CD14-positive monocyte (primary cell): ENCODE results near the gene SBF2. TPM values are rescaled to one million over a fixed set of nuclear protein-coding genes. Genes with fewer than 3 reads are reported as not detected.

Experiments
- DNase-seq, 3 donors: peaks; one replicate each; pipeline ENCODE4 v3.0.0-alpha.2; 2011 to 2022
- H2AFZ ChIP-seq: 2 replicates; pipeline ENCODE4 v1.6.0; 2012; ENCODE audit warnings: mild to moderate bottlenecking, low read depth, low read length, inconsistent platforms; ENCODE audit not compliant: insufficient read depth, poor library complexity, severe bottlenecking
- H3K27ac ChIP-seq, 2 donors: 1 replicate in 1 of 2; 2 replicates in 1 of 2; pipeline ENCODE4 v1.5.1; 2012 to 2013; ENCODE audit warnings: low read length in 2 of 2, control low read depth in 1 of 2, inconsistent platforms in 1 of 2, low read depth in 1 of 2, mild to moderate bottlenecking in 1 of 2
- H3K27me3 ChIP-seq, 2 donors: one replicate each; pipeline versions ENCODE4 v1.6.0 to v1.6.1; 2011 to 2013; ENCODE audit warnings: low read length in 2 of 2; ENCODE audit not compliant: control insufficient read depth in 2 of 2, insufficient read depth in 2 of 2
- H3K36me3 ChIP-seq, 2 donors: replicated peaks in 1 of 2; 1 replicate in 1 of 2; 2 replicates in 1 of 2; pipeline versions ENCODE4 v1.5.1 to v1.6.1; 2012 to 2013; ENCODE audit warnings: low read length in 2 of 2, control low read depth in 1 of 2, inconsistent platforms in 1 of 2, mild to moderate bottlenecking in 1 of 2; ENCODE audit not compliant: insufficient read depth in 2 of 2, control insufficient read depth in 1 of 2
- H3K4me1 ChIP-seq, 2 donors: 1 replicate in 1 of 2; 2 replicates in 1 of 2; pipeline versions ENCODE4 v1.5.1 to v1.6.1; 2012 to 2013; ENCODE audit warnings: low read length in 2 of 2, control low read depth in 1 of 2, inconsistent platforms in 1 of 2, mild to moderate bottlenecking in 1 of 2, moderate library complexity in 1 of 2; ENCODE audit not compliant: insufficient read depth in 2 of 2, control insufficient read depth in 1 of 2
- H3K4me2 ChIP-seq: replicated peaks from 2 replicates; pipeline ENCODE3; 2012; ENCODE audit warnings: low read length, moderate library complexity, mild to moderate bottlenecking; ENCODE audit not compliant: poor library complexity, severe bottlenecking; ENCODE audit errors: extremely low read depth
- H3K4me3 ChIP-seq, 3 experiments: fragments of 200-600 bp in 1 of 3; sonication (generic) in 1 of 3; replicated peaks in 1 of 3; 1 replicate in 2 of 3; 2 replicates in 1 of 3; pipeline ENCODE4 v1.5.1; 2011 to 2013; ENCODE audit warnings: low read length in 3 of 3, mild to moderate bottlenecking in 3 of 3, control low read depth in 2 of 3, low read depth in 2 of 3, inconsistent platforms in 1 of 3, moderate library complexity in 1 of 3
- H3K79me2 ChIP-seq: 2 replicates; pipeline ENCODE4 v1.6.0; 2012; ENCODE audit warnings: mild to moderate bottlenecking, control low read depth, inconsistent platforms, low read length, moderate library complexity; ENCODE audit not compliant: insufficient read depth
- H3K9ac ChIP-seq: 2 replicates; pipeline ENCODE4 v1.6.0; 2017; ENCODE audit warnings: low read length, mild to moderate bottlenecking; ENCODE audit not compliant: insufficient read depth, poor library complexity, severe bottlenecking
- H3K9me3 ChIP-seq, 2 donors: replicated peaks in 1 of 2; 1 replicate in 1 of 2; 2 replicates in 1 of 2; pipeline versions ENCODE4 v1.5.1 to v1.6.1; 2012 to 2013; ENCODE audit warnings: low read length in 2 of 2, control low read depth in 1 of 2; ENCODE audit not compliant: control insufficient read depth in 1 of 2, insufficient read depth in 1 of 2
- H4K20me1 ChIP-seq: 2 replicates; pipeline ENCODE4 v1.6.0; 2012; ENCODE audit warnings: mild to moderate bottlenecking, low read length, control low read depth, moderate library complexity; ENCODE audit not compliant: insufficient read depth
- H3K27ac Mint-ChIP-seq, 7 donors: one replicate each; pipeline ENCODE4 v1.8.0; 2020; ENCODE audit warnings: mild to moderate bottlenecking in 7 of 7, mixed read lengths in 7 of 7, moderate library complexity in 6 of 7, inconsistent platforms in 2 of 7
- H3K27me3 Mint-ChIP-seq, 3 donors: one replicate each; pipeline ENCODE4 v1.8.0; 2021 to 2022; ENCODE audit warnings: low read depth in 3 of 3, mild to moderate bottlenecking in 3 of 3, mixed read lengths in 3 of 3, moderate library complexity in 3 of 3, inconsistent platforms in 1 of 3
- H3K36me3 Mint-ChIP-seq, 2 donors: one replicate each; pipeline ENCODE4 v1.8.0; 2020; ENCODE audit warnings: mixed read lengths in 2 of 2, inconsistent platforms in 1 of 2, mild to moderate bottlenecking in 1 of 2
- H3K4me1 Mint-ChIP-seq: one replicate; pipeline ENCODE4 v1.8.0; 2020; ENCODE audit warnings: mild to moderate bottlenecking, mixed read lengths
- H3K4me3 Mint-ChIP-seq, 2 donors: one replicate each; pipeline ENCODE4 v1.8.0; 2020; ENCODE audit warnings: mild to moderate bottlenecking in 2 of 2, mixed read lengths in 2 of 2, moderate library complexity in 1 of 2
- H3K9me3 Mint-ChIP-seq, 7 donors: one replicate each; pipeline ENCODE4 v1.8.0; 2020 to 2022; ENCODE audit warnings: mixed read lengths in 7 of 7, mild to moderate bottlenecking in 6 of 7, moderate library complexity in 6 of 7, inconsistent platforms in 2 of 7
- WGBS: methylation state at CpG from one replicate; pipeline ENCODE4 v1.1.5; 2013; ENCODE audit warnings: missing lambda C conversion rate; ENCODE audit not compliant: insufficient coverage; 5-methylcytosine and 5-hydroxymethylcytosine counted together
- intact Hi-C, 2 donors: fragments of 100-400 bp; cut with micrococcal nuclease; formaldehyde crosslinking; loops; one replicate each; pipeline versions ENCODE4 v1.15.0 to v1.15.1; 2023
- polyA plus RNA-seq, 3 donors: library from polyadenylated mRNA; depleted of rRNA in 1 of 3; unstranded in 2 of 3; stranded (reverse) in 1 of 3; fragments of 300-500 nt in 2 of 3; fragments of >200 nt in 1 of 3; fragmentation: Illumina TruSeq in 2 of 3; gene quantifications; 1 replicate in 2 of 3; 2 replicates in 1 of 3; pipeline ENCODE4 v1.2.3, GENCODE V29; 2012 to 2021
- TF ChIP-seq, protein P1 (sequence below): fragments of 200-600 bp; IDR thresholded peaks from one replicate; pipeline ENCODE4 v1.8.0; 2022; ENCODE audit warnings: antibody characterized with exemption, mild to moderate bottlenecking

SBF2 gene
- polyA plus RNA-seq, 3 donors = 8.9 to 30.7 (median 16.4) TPM

GRCh38 chr11:10160350-10160749 is 133.7 kb downstream of the SBF2 start:
- no peak overlapping the region for H3K27ac ChIP-seq
- Mint-ChIP-seq H3K9me3 (peaks cover 6 to 24% (median 13%) of the 10 kb centered on the region in 7 donors), H3K36me3 (peaks cover 4 to 12% of the 10 kb centered on the region in 2 donors), H3K4me3 (no peak overlapping the region), H3K27me3 (no peaks in the 10 kb centered on the region), H3K4me1 (peaks cover 8% of the 10 kb centered on the region), H3K27ac (no peak overlapping the region)
- no peak for DNase-seq
- H3K27me3 ChIP-seq = no peaks in the 10 kb centered on the region
- H2AFZ ChIP-seq = no peak overlapping the region
- TF ChIP-seq, protein P1, sequence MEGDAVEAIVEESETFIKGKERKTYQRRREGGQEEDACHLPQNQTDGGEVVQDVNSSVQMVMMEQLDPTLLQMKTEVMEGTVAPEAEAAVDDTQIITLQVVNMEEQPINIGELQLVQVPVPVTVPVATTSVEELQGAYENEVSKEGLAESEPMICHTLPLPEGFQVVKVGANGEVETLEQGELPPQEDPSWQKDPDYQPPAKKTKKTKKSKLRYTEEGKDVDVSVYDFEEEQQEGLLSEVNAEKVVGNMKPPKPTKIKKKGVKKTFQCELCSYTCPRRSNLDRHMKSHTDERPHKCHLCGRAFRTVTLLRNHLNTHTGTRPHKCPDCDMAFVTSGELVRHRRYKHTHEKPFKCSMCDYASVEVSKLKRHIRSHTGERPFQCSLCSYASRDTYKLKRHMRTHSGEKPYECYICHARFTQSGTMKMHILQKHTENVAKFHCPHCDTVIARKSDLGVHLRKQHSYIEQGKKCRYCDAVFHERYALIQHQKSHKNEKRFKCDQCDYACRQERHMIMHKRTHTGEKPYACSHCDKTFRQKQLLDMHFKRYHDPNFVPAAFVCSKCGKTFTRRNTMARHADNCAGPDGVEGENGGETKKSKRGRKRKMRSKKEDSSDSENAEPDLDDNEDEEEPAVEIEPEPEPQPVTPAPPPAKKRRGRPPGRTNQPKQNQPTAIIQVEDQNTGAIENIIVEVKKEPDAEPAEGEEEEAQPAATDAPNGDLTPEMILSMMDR = no peak
- H3K79me2 ChIP-seq = peaks cover 26% of the 10 kb centered on the region
- WGBS = no CpG with 5 or more reads among the region's 2 CpGs
- no peak overlapping the region for H3K4me2 ChIP-seq
- H3K4me3 ChIP-seq = no peak overlapping the region
- peaks cover 8 to 10% of the 10 kb centered on the region in 2 donors for H3K9me3 ChIP-seq
- intact Hi-C loops = no loop called here
- no peaks in the 10 kb centered on the region for H3K4me1 ChIP-seq
- H4K20me1 ChIP-seq = peaks cover 74% of the 10 kb centered on the region
- no peak overlapping the region for H3K9ac ChIP-seq
- peaks cover 0 to 2% of the 10 kb centered on the region in 2 donors for H3K36me3 ChIP-seq

DNA sequence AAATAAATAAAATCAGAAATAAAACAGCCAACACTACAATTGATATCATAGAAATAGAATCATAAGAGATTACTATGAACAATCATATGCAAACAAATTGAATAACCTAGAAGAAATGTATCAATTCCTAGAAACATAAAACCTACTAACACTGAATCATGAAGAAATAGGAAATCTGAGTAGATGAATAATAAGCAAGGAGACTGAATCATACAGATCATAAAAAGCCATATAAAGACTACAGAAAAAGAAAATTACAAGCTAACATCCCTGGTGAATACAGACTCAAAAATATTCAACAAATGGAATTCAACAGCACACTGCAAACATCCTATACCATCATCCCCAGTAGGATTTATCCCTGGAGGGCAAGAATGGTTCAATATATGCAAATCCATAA is 135.6 kb downstream of the SBF2 start:
- no peak overlapping the region for H3K27ac Mint-ChIP-seq
- Histone ChIP-seq H3K9me3 (peaks cover 8 to 10% of the 10 kb centered on the region in 2 donors), H3K27ac (no peak overlapping the region), H3K4me2 (no peak overlapping the region), H3K79me2 (peaks cover 16% of the 10 kb centered on the region), H4K20me1 (peaks cover 64% of the 10 kb centered on the region), H2AFZ (no peak overlapping the region), H3K27me3 (no peaks in the 10 kb centered on the region), H3K4me1 (no peaks in the 10 kb centered on the region), H3K4me3 (no peak overlapping the region), H3K9ac (no peak overlapping the region), H3K36me3 (peaks cover 0 to 2% of the 10 kb centered on the region in 2 donors)
- intact Hi-C loops = no loop called here
- no peaks in the 10 kb centered on the region for H3K27me3 Mint-ChIP-seq
- no peak overlapping the region for H3K4me3 Mint-ChIP-seq
- DNase-seq = no peak
- H3K4me1 Mint-ChIP-seq = peaks cover 8% of the 10 kb centered on the region
- H3K9me3 Mint-ChIP-seq = peaks cover 6 to 24% (median 13%) of the 10 kb centered on the region in 7 donors
- H3K36me3 Mint-ChIP-seq = peaks cover 4 to 12% of the 10 kb centered on the region in 2 donors
- TF ChIP-seq, protein P1 = no peak
